ENCODE data around the gene RCVRN.
"Not testable (repeated sequence)": the region's sequence is repeated elsewhere in the genome, so short reads cannot be mapped to it uniquely, and the experiment has no call there.

The RCVRN gene

GRCh38 chr17:9921216-9921615, 16.1 kb upstream of the RCVRN start:
- DNase-seq: not testable (repeated sequence)

- no peak for DNase-seq
These were observed 13.8 kb upstream of the RCVRN start for GRCh38 chr17:9918804-9919352.

DNA sequence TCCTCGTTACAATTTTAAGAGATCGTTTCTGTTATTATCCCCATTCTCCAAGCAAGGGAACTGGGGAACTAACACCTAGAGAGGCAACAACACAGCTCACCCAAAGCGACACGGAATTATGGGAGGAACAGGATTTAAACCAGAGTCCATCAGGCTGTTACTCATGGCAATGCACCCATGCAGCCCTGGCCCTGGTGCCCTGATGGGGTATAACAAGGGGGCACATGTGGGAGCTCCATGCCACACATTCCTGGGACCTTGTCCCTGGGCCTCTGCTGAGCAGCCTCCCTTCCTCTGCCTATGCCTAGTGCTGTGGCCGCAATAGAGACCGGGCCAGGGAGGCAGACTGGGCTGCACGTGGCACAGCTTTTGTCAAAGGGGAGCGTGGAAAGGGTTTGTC, 13.3 kb upstream of the RCVRN start:
- no peak for DNase-seq

DNA sequence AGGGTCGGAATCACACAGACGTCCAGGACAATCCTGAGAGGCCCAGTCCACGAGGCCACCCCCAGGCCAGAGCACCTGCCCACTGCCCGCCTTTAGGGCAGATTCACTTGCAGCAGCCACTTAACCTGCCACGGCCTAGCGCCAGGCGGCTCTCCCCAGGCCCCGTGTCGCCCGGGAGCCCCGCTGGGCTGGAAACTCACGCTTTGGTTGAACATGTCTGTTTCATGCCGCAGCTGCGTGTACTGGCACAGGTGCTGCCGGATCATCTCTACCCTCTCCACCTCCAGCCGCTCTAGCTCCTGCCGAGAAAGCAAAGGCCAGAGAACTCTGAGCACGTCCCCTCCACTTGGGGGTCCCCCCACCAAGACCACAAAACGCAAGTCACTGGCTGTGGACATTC, 12.7 kb upstream of the RCVRN start:
- no peak for DNase-seq

DNA sequence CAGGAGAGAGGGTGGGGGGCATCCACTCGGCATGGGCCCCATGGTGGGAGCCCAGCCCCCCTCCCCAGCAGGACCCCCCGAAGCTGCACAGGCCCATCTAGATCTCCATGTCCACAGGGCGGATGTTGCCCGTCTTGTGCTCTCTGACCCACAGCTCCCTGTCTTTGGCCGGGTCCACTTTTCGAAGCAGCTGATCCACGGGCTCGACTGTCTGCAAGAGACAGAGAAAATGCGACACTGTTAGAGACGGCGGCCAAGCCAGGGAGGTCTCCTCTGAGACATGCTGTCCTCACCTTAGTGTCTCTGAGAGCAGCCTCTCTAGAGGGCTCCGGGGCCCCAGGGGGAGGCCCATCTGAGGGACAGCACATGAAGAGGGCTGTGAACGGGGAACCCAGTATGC, 12.1 kb upstream of the RCVRN start:
- no peak for DNase-seq

- DNase-seq: no peak
These were observed 11.0 kb upstream of the RCVRN start for GRCh38 chr17:9916108-9916507.

DNA sequence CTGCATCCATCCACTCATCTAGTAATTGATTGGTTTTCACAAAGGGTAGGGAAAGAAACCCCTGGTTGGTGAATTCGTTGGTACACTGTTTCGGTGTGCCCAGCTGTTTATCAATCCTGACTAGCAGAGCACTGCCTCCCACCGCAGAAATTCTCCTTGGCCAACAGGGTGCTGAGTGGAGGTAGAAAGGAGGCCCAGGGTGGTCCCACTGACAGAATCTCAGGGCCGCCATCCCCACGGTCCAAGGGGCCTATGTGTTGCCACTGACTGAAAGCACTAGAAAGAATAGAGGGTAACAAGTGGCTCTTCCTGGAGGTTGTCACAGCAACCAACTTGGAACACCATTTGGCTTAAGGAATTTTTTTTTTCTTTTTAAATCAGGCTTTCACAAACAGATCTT, 8.4 kb upstream of the RCVRN start:
- DNase-seq: no peak

DNA sequence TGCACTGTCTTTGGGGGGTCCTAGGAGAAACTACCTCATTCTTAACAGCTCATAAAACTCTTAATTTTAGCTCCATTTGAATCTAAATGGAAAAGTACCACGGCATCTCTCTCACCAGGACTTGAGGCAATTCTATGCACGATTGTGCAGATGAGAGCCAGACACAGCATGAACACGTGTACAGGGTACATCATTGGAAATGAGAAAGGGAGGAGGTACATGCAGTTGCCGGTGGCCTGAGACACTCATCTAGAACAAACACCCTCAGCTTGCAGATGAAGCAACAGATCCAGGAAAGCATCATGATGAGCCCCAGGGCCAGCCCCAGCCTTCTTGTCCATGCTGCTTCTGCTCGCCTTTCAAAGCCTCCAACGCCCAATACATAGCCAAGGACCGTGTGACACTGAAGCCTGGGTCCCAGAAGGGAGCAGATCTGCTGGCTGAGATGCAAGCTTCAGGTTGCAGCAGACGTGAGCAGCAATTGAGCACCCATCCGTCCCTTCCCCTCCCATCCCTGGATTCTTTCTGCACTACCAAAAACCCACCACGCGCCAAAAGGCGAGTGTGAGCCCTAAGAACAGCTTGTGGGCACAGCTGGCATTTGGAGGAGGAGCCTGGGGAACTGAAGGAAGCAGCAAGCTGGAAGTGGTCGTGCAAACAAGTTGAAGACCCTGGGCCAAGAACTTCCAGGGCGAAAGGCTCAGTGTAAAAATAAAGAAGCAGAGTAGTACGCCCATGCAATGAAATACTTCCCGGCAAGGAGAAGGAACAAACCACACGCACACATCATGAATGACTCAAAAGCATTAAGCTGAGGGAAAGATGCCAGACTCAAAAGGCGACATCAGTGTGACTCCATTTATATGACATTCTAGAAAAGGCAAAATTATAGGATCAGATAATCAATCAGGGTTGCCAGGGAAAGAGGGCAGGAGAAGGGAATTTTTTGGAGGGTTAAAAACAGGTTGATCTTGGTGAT, 7.3 kb upstream of the RCVRN start:
- no peak for DNase-seq

- DNase-seq: no peak
These were observed 6.0 kb upstream of the RCVRN start for GRCh38 chr17:9911089-9911488.

DNA sequence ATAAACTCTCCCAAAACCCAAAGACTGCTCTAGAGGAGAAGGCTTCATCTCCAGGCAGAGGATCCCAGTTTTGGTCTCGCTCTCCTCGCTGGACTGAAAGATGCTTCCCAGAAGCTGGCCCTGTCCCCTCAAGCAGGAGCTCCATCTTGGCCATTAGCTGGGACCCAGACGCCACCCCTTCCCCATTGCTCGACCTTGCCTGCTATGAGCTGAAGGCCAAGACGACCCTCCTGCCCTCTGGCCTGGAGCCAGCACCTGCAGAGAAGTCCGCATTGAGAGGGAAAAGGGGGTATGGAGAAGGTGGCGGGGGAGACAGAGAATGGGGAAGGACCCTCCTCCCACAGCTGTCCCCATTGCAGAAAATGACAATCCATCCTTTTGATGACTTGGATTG, 3.6 kb upstream of the RCVRN start:
- no peak for DNase-seq

DNA sequence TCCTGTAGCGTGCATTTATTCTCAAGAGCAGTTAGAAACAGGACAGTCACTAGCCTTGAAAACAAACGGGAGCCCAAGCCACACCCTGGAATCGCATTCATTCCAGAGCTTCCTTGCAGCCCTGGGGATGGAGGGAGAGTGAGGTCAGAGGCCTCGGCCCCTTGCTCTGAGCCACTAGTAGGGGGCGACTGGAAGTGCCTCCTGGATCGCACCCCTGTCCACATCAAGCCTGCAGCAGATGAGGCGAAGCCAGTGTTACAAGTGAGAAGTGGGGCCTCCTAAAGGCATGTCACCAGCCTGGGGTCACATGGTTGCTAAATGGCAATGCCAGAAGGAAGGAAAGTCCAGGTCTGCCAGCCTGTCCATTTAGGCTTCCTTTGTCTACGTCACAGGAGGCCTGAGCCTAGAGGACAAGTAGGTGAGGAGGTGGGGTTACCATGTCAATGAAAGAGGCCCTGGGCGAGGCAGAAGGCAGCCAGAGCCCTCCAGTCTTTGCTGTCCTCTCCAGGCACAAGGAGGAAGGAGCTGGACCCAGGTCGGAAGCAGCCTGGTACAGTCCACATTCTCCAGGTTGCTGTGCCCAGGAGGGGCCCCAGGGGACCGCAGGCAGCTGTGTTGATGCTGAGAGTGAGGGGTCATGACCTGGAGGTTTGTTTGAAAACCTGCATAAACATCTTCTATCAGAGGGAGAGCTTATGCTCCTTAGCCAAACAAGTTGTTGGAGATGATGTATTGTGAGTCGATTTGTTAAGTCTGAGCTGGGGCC, 3.0 kb upstream of the RCVRN start:
- no peak for DNase-seq

- DNase-seq: no peak
These were observed 2.1 kb upstream of the RCVRN start for GRCh38 chr17:9907131-9907530.

- DNase-seq: no peak
These were observed 1.5 kb upstream of the RCVRN start for GRCh38 chr17:9906616-9907015.

DNA sequence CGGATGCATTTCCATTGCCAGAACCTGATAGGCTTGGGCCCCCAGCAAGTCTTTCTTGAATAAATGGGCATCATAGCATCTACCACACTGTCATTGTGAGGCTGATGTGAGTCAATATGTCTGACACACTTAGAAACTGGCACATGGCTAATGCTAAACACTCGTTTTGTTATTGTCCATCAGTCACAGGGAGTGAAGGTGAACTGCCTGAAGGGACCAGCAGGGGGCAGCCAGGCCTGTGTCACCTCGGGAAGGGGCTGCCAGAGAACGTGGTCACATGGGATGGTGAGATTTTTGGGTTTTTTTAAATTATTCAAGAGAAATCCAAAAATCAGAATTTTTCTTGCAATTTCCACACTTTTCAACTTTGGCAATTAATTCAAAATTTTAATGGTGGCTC, 831 bp upstream of the RCVRN start:
- no peak for DNase-seq

DNA sequence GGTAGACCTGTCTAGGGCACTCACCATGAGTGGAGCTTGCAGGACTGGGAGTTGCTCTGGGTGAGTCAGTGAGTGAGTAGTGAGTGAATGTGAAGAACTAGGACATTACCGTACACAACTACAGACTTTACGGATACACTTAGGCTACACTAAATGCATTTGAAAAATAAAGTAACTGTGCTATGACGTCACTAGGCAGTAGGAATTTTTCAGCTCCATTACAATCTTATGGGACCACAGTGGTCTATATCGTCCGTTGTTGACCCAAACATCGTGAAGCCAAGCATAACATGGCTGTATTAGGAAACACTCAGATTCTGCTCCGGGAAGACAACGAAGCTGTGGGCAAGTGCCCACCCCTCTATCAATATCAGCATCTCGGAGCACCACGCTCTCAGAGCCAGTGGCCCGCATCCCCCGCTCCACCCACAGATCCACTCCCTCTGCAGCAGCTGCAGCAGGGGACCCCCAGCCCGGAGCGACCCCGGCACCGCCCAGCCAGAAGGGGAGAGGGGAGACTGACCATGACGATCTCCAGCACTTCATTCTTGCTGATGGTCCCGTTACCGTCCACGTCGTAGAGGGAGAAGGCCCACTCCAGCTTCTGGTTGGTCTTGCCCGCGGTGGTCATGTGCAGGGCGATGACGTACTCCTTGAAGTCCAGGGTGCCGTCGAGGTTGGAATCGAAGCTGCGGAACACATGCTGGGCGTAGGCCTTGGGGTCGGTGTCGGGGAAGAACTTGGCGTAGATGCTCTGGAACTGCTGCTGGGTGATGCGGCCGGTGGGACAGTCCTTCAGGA, 594 bp downstream of the RCVRN start:
- DNase-seq: no peak

GRCh38 chr17:9902120-9902519, 3.0 kb downstream of the RCVRN start:
- no peak for DNase-seq

GRCh38 chr17:9900784-9901183, 4.3 kb downstream of the RCVRN start:
- DNase-seq: no peak

- no peak for DNase-seq
These were observed 5.0 kb downstream of the RCVRN start for GRCh38 chr17:9900044-9900594.

GRCh38 chr17:9899280-9900043, 5.6 kb downstream of the RCVRN start:
- no peak for DNase-seq

DNA sequence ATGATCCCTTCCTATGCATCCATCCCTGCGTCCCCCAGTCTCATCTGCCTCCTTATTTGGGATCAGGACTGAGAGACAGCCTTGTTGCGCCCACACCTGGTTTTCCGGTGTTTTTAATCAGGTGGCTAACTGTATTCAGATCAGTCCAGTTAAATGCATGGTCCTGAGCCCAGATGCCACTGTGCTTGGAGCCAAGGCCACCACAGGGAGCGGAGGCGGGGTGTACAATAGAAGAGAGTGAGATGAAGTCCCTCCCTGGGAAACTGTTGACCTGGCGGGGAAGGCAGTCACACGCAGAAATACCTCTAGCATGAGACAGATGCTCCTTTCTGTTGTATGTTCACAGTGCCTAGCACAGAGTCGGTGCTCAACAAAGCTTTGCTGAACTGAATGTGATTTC, 6.3 kb downstream of the RCVRN start:
- no peak for DNase-seq

DNA sequence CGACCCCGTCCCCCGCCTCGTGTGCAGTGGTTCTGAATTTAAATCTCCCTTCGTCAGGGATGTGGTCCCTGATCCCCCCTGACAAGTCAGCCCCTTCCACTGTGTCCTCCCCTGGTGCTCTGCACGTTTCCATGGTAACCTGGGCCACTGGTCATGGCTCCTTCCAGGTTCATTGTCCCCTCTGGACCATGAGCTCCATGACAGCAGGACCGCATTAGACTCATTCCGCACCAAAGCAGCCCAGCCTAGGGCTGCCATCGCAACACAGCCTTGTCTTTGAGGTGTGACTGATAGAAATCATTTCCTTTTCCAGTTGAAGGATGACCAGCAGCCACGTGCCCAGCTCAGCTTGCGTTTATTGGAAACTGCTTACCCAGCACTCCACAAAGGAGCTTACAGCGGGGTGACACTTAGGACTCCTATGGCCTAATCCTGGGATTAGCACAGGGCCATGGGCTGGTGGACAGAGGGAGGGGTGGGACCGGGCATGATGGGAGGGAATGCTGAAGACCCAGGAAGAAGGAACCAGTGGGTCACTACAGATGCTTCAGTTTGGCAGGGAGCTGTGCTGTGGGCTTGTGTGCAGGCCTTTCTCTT, 7.6 kb downstream of the RCVRN start:
- no peak for DNase-seq
